ENCODE results near the gene ZSCAN10.

ZSCAN10 gene

GRCh38 chr16:3045758-3046640 is 53.1 kb downstream of the ZSCAN10 start, which contains the start of gene MMP25:
Gene MMP25, plus strand, starts transcription at chr16:3046561. Its CDS starts 357 bp downstream, at chr16:3046918.
- DNase-seq (ENCODE audit: low read depth, low spot score), result no peak
- peak within 1 kb of the TSS; percentile 31 for H3K4me3 ChIP-seq (ENCODE audit: low read depth, low read length)
- in situ Hi-C loops (cut with HindIII; ENCODE audit: low sequenced_read_pairs), result no loop called here
- no peak for TF ChIP-seq CTCF (IDR thresholded peaks at IDR 0.05; ENCODE audit: low read depth, low read length)

GRCh38 chr16:3044708-3045107 is 54.4 kb downstream of the ZSCAN10 start:
- in situ Hi-C loops (cut with HindIII; ENCODE audit: low sequenced_read_pairs), result no loop called here
- no peak for DNase-seq (ENCODE audit: low read depth, low spot score)
- no peak for TF ChIP-seq CTCF (IDR thresholded peaks at IDR 0.05; ENCODE audit: low read depth, low read length)
- no peak overlapping the region for H3K4me3 ChIP-seq (ENCODE audit: low read depth, low read length)

- TF ChIP-seq CTCF (IDR thresholded peaks at IDR 0.05; ENCODE audit: low read depth, low read length), result no peak
- no peak overlapping the region for H3K4me3 ChIP-seq (ENCODE audit: low read depth, low read length)
These were observed 56.7 kb downstream of the ZSCAN10 start for GRCh38 chr16:3042376-3042775.

GRCh38 chr16:3038896-3039295 is 60.2 kb downstream of the ZSCAN10 start:
- H3K4me3 ChIP-seq (ENCODE audit: low read depth, low read length), result no peak overlapping the region
- in situ Hi-C loops (cut with HindIII; ENCODE audit: low sequenced_read_pairs), result no loop called here
- TF ChIP-seq CTCF (IDR thresholded peaks at IDR 0.05; ENCODE audit: low read depth, low read length), result no peak
- no peak for DNase-seq (ENCODE audit: low read depth, low spot score)

More at GRCh38 chr16:3042376-3042775, 56.7 kb downstream of the ZSCAN10 start:
- no peak for DNase-seq (ENCODE audit: low read depth, low spot score)
- in situ Hi-C loops (cut with HindIII; ENCODE audit: low sequenced_read_pairs), result no loop called here
